ENCODE results near the gene GPR18.

GRCh38 chr13:99299920-99300341 is 41.8 kb upstream of the GPR18 start:
- no peak for TF ChIP-seq CTCF (conservative IDR thresholded peaks at IDR 0.05)
- no peak for TF ChIP-seq ZFX (IDR thresholded peaks at IDR 0.05)
